Measurements from ENCODE around the gene CENPO.

CENPO gene

GRCh38 chr2:24839729-24840128 lies 46.5 kb downstream of the CENPO start:
- no peak for DNase-seq (ENCODE audit: low read depth)

- DNase-seq (ENCODE audit: low read depth) = no peak
Measured at GRCh38 chr2:24840164-24840869, 47.1 kb downstream of the CENPO start.

- no peak for DNase-seq (ENCODE audit: low read depth)
Measured at GRCh38 chr2:24840962-24841945, 48.0 kb downstream of the CENPO start.

- no peak for DNase-seq (ENCODE audit: low read depth)
Measured at GRCh38 chr2:24842081-24843050, 49.1 kb downstream of the CENPO start.

- DNase-seq (ENCODE audit: low read depth) = no peak
Measured at GRCh38 chr2:24843330-24843860, 50.2 kb downstream of the CENPO start.

GRCh38 chr2:24844023-24844685 lies 50.9 kb downstream of the CENPO start:
- DNase-seq (ENCODE audit: low read depth) = no peak

GRCh38 chr2:24845691-24846090 lies 52.5 kb downstream of the CENPO start:
- no peak for DNase-seq (ENCODE audit: low read depth)

- no peak for DNase-seq (ENCODE audit: low read depth)
Measured at GRCh38 chr2:24850944-24851343, 57.7 kb downstream of the CENPO start.

GRCh38 chr2:24852026-24852425 lies 58.8 kb downstream of the CENPO start:
- no peak for DNase-seq (ENCODE audit: low read depth)

GRCh38 chr2:24852431-24853020 lies 59.3 kb downstream of the CENPO start:
- DNase-seq (ENCODE audit: low read depth) = no peak

GRCh38 chr2:24853046-24853445 lies 59.8 kb downstream of the CENPO start:
- no peak for DNase-seq (ENCODE audit: low read depth)

GRCh38 chr2:24853996-24854395 lies 60.8 kb downstream of the CENPO start:
- DNase-seq (ENCODE audit: low read depth) = peak; percentile 20

- no peak for DNase-seq (ENCODE audit: low read depth)
Measured at GRCh38 chr2:24855022-24855622, 61.9 kb downstream of the CENPO start.

GRCh38 chr2:24855726-24856125 lies 62.5 kb downstream of the CENPO start:
- peak; percentile 48 for DNase-seq (ENCODE audit: low read depth)

- no peak for DNase-seq (ENCODE audit: low read depth)
Measured at GRCh38 chr2:24856791-24857211, 63.6 kb downstream of the CENPO start.

- DNase-seq (ENCODE audit: low read depth) = no peak
Measured at GRCh38 chr2:24857746-24858145, 64.5 kb downstream of the CENPO start.

- no peak for DNase-seq (ENCODE audit: low read depth)
Measured at GRCh38 chr2:24858996-24859395, 65.8 kb downstream of the CENPO start.

GRCh38 chr2:24859968-24860600 lies 66.9 kb downstream of the CENPO start:
- DNase-seq (ENCODE audit: low read depth) = no peak

GRCh38 chr2:24860631-24861030 lies 67.4 kb downstream of the CENPO start:
- no peak for DNase-seq (ENCODE audit: low read depth)

- DNase-seq (ENCODE audit: low read depth) = no peak
Measured at GRCh38 chr2:24861500-24861899, 68.3 kb downstream of the CENPO start.
